Spleen (tissue), 11 donors: ENCODE measurements around the gene TMCO4. TPM values are rescaled to one million over a fixed set of nuclear protein-coding genes. Genes with fewer than 3 reads are reported as not detected.
A peak's percentile ranks its signal among the peaks of the same experiment; 100 is the strongest.

Source experiments
- DNase-seq: peaks from one replicate; pipeline ENCODE4 v3.0.0-alpha.2; 2020
- H3K27ac ChIP-seq, 8 donors: fragments of 200-600 bp; sonication (generic) in 7 of 8; 1 replicate in 4 of 8; 2 replicates in 4 of 8; pipeline versions ENCODE4 v1.5.0 to v1.8.0; 2016 to 2021; ENCODE audit warnings: inconsistent platforms in 4 of 8, mild to moderate bottlenecking in 4 of 8, moderate library complexity in 1 of 8
- H3K27me3 ChIP-seq, 7 donors: fragments of 200-600 bp; sonication (generic) in 6 of 7; replicated peaks in 1 of 7; 1 replicate in 4 of 7; 2 replicates in 3 of 7; pipeline versions ENCODE4 v1.5.0 to v1.8.0; 2016 to 2021; ENCODE audit warnings: inconsistent platforms in 3 of 7, mild to moderate bottlenecking in 1 of 7
- H3K36me3 ChIP-seq, 6 donors: fragments of 200-600 bp; sonication (generic) in 5 of 6; 1 replicate in 4 of 6; 2 replicates in 2 of 6; pipeline versions ENCODE4 v1.5.0 to v1.8.0; 2016 to 2021; ENCODE audit warnings: inconsistent platforms in 2 of 6
- H3K4me1 ChIP-seq, 6 donors: fragments of 200-600 bp; sonication (generic) in 5 of 6; 1 replicate in 3 of 6; 2 replicates in 3 of 6; pipeline versions ENCODE4 v1.5.0 to v1.8.0; 2016 to 2021; ENCODE audit warnings: inconsistent platforms in 3 of 6
- H3K4me3 ChIP-seq, 8 donors: fragments of 200-600 bp; sonication (generic) in 7 of 8; 1 replicate in 4 of 8; 2 replicates in 4 of 8; pipeline versions ENCODE4 v1.5.0 to v1.8.0; 2016 to 2021; ENCODE audit warnings: inconsistent platforms in 4 of 8, mild to moderate bottlenecking in 4 of 8, moderate library complexity in 2 of 8
- H3K9me3 ChIP-seq, 8 donors: fragments of 200-600 bp; sonication (generic) in 7 of 8; 1 replicate in 4 of 8; 2 replicates in 4 of 8; pipeline versions ENCODE4 v1.5.0 to v1.8.0; 2016 to 2021; ENCODE audit warnings: inconsistent platforms in 4 of 8
- CTCF ChIP-seq, 11 experiments: fragments of 200-600 bp in 7 of 11; fragments of 450-650 bp in 4 of 11; sonication (generic) in 4 of 11; IDR thresholded peaks in 8 of 11; conservative IDR thresholded peaks in 3 of 11; 1 replicate in 7 of 11; 2 replicates in 4 of 11; pipeline versions ENCODE4 v1.4.0 to v1.8.0; 2016 to 2021; ENCODE audit warnings: antibody characterized with exemption in 11 of 11, inconsistent platforms in 4 of 11, mild to moderate bottlenecking in 1 of 11
- POLR2A ChIP-seq, 3 donors: fragments of 450-650 bp; IDR thresholded peaks; one replicate each; pipeline ENCODE4 v1.5.1; 2017; ENCODE audit warnings: antibody characterized with exemption in 3 of 3, mild to moderate bottlenecking in 1 of 3
- POLR2AphosphoS5 ChIP-seq, 3 donors: sonication (generic); formaldehyde crosslinking; IDR thresholded peaks; one replicate each; pipeline ENCODE4 v1.5.1; 2017; ENCODE audit warnings: antibody characterized with exemption in 3 of 3
- WGBS, 5 donors: extraction: QIAGEN DNeasy Blood & Tissue Kit in 3 of 5; methylation state at CpG; one replicate each; pipeline versions ENCODE4 v1.1.5 to v1.1.7; 2013 to 2018; 5-methylcytosine and 5-hydroxymethylcytosine counted together
- intact Hi-C: fragments of 100-400 bp; cut with DNase I; formaldehyde crosslinking; loops from one replicate; pipeline ENCODE4 v1.15.0; 2023; ENCODE audit warnings: low total_unique reads
- polyA plus RNA-seq, 3 donors: library from polyadenylated mRNA; stranded (reverse); fragments of 200-250 nt; gene quantifications; one replicate each; pipeline ENCODE4 v1.2.1, GENCODE V29; 2013
- total RNA-seq, 7 donors: library from RNA; depleted of rRNA in 3 of 7; stranded (reverse); fragments of >200 nt in 3 of 7; fragmentation: NEBNext Ultra II Directional in 4 of 7; extraction: Animal tissue kit (Norgen Biotek cat#: 25700) in 4 of 7; gene quantifications; one replicate each; pipeline versions ENCODE4 v1.1.0 to v1.2.1, GENCODE V29; 2016 to 2021
- donor health status: healthy with polysubstance abuse.
- donor health status: DM: no; HTN: no; CAD: no; lungs with moderate emphysema.
- donor health status: DM: no; HTN: no; CAD: no.
- donor health status: Bipolar disorder and iron deficiency.
- donor health status: healthy.
- donor health status: DM: no; HTN: no; CAD: no.
- donor health status: DM: yes; HTN: yes; CAD: no.

TMCO4 gene
- total and polyA plus RNA-seq, 10 donors = 15.4 to 40.8 (median 27.2) TPM

- intact Hi-C loops = no loop called here
- no peak for DNase-seq
- whole genome bisulfite sequencing, 5 donors = 27 to 39% (median 30%) methylated on average over 11 of the region's 11 CpGs
These were observed 45.2 kb upstream of the TMCO4 start for GRCh38 chr1:19844731-19845495.

GRCh38 chr1:19840228-19840627 is 40.5 kb upstream of the TMCO4 start:
- Histone ChIP-seq H3K9me3 (no peaks in the 10 kb centered on the region), H3K27ac (no peak overlapping the region), H3K4me1 (peaks cover 0 to 3% (median 0%) of the 10 kb centered on the region in 6 donors), H3K36me3 (no peaks in the 10 kb centered on the region), H3K4me3 (no peak overlapping the region), H3K27me3 (peaks cover 0 to 6% (median 0%) of the 10 kb centered on the region in 7 donors)
- intact Hi-C loops = no loop called here
- TF ChIP-seq POLR2A (IDR thresholded peaks at IDR 0.05) (no peak), POLR2AphosphoS5 (IDR thresholded peaks at IDR 0.05) (no peak), CTCF (IDR thresholded peaks at IDR 0.05 in 8 of 11, conservative IDR thresholded peaks at IDR 0.05 in 3 of 11) (no peak)
- no peak for DNase-seq

More at GRCh38 chr1:19844731-19845495, 45.2 kb upstream of the TMCO4 start:
- peak overlapping the region in 2 of 8 donors; percentile 16 to 18 for H3K27ac ChIP-seq
- TF ChIP-seq POLR2A (IDR thresholded peaks at IDR 0.05) (no peak), POLR2AphosphoS5 (IDR thresholded peaks at IDR 0.05) (no peak), CTCF (IDR thresholded peaks at IDR 0.05 in 8 of 11, conservative IDR thresholded peaks at IDR 0.05 in 3 of 11) (no peak)
- peaks cover 0 to 16% (median 0%) of the 10 kb centered on the region in 7 donors for H3K27me3 ChIP-seq
- H3K36me3 ChIP-seq = no peaks in the 10 kb centered on the region
- H3K4me3 ChIP-seq = no peak overlapping the region
- H3K9me3 ChIP-seq = no peaks in the 10 kb centered on the region
- peaks cover 0 to 7% (median 2%) of the 10 kb centered on the region in 6 donors for H3K4me1 ChIP-seq

GRCh38 chr1:19837866-19838265 is 38.1 kb upstream of the TMCO4 start:
- Histone ChIP-seq H3K27me3 (no peaks in the 10 kb centered on the region), H3K4me3 (no peak overlapping the region), H3K36me3 (no peaks in the 10 kb centered on the region), H3K4me1 (no peaks in the 10 kb centered on the region), H3K9me3 (no peaks in the 10 kb centered on the region), H3K27ac (no peak overlapping the region)
- intact Hi-C loops = no loop called here
- no peak for DNase-seq
- TF ChIP-seq POLR2A (IDR thresholded peaks at IDR 0.05) (no peak), POLR2AphosphoS5 (IDR thresholded peaks at IDR 0.05) (no peak), CTCF (IDR thresholded peaks at IDR 0.05 in 8 of 11, conservative IDR thresholded peaks at IDR 0.05 in 3 of 11) (no peak)
- 11 to 59% (median 23%) methylated on average over 2 of the region's 2 CpGs for WGBS, 5 donors

- intact Hi-C loops = no loop called here
- Histone ChIP-seq H3K4me3 (no peak overlapping the region), H3K9me3 (peaks cover 0 to 9% (median 3%) of the 10 kb centered on the region in 8 donors), H3K27ac (no peak overlapping the region), H3K36me3 (no peaks in the 10 kb centered on the region), H3K4me1 (no peaks in the 10 kb centered on the region), H3K27me3 (peaks cover 0 to 20% (median 0%) of the 10 kb centered on the region in 7 donors)
- TF ChIP-seq POLR2AphosphoS5 (IDR thresholded peaks at IDR 0.05) = no peak
- no peak for TF ChIP-seq CTCF (IDR thresholded peaks at IDR 0.05 in 8 of 11, conservative IDR thresholded peaks at IDR 0.05 in 3 of 11)
- TF ChIP-seq POLR2A (IDR thresholded peaks at IDR 0.05) = no peak
- 91 to 97% (median 93%) methylated on average over 4 of the region's 4 CpGs for WGBS, 5 donors
- no peak for DNase-seq
These were observed 35.9 kb upstream of the TMCO4 start for GRCh38 chr1:19835578-19835977.
